ENCODE measurements around the gene FYN.

FYN gene

DNA sequence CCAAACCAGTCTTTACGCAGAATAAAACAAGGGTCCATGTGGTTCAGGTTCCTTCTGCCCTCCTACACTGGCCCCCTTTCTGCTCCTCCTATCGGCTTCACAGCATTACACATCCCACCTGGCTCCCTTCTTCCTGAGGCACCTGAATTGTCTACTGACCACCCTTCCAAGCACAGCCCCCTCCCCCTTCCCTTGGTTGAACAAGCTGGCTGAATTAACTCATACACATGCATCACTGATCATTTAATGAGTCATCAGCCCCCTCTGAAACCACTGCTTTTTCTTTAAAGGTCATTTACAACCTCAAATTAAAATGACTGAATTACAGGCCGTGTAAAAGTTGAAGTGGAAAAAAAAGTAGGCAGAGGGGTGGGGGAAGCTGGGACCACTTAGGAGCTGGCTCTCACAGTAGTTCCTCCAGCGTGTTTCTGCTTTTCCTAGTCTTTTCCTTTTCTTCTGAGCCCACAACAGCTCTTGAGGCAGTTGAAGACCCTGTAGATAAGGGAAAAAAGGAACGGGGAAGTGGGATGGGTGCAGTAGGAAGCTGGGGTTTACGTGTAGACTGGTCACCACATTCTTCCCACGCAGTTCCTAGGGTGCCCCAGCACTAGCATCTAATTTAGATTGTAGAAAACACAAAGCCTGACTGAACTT, 67.6 kb downstream of the FYN start:
- TF ChIP-seq, protein P1, sequence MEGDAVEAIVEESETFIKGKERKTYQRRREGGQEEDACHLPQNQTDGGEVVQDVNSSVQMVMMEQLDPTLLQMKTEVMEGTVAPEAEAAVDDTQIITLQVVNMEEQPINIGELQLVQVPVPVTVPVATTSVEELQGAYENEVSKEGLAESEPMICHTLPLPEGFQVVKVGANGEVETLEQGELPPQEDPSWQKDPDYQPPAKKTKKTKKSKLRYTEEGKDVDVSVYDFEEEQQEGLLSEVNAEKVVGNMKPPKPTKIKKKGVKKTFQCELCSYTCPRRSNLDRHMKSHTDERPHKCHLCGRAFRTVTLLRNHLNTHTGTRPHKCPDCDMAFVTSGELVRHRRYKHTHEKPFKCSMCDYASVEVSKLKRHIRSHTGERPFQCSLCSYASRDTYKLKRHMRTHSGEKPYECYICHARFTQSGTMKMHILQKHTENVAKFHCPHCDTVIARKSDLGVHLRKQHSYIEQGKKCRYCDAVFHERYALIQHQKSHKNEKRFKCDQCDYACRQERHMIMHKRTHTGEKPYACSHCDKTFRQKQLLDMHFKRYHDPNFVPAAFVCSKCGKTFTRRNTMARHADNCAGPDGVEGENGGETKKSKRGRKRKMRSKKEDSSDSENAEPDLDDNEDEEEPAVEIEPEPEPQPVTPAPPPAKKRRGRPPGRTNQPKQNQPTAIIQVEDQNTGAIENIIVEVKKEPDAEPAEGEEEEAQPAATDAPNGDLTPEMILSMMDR (IDR thresholded peaks at IDR 0.05; ENCODE audit: insufficient read depth, low read depth, low read length, missing control alignments): no peak
- DNase-seq (ENCODE audit: low read depth): no peak
- H3K4me3 ChIP-seq (ENCODE audit: low read length): no peak overlapping the region

GRCh38 chr6:111804627-111805235, 68.5 kb downstream of the FYN start:
- no peak overlapping the region for H3K4me3 ChIP-seq (ENCODE audit: low read length)
- TF ChIP-seq, protein P1 (IDR thresholded peaks at IDR 0.05; ENCODE audit: insufficient read depth, low read depth, low read length, missing control alignments): no peak
- no peak for DNase-seq (ENCODE audit: low read depth)

- DNase-seq (ENCODE audit: low read depth): no peak
- TF ChIP-seq, protein P1 (IDR thresholded peaks at IDR 0.05; ENCODE audit: insufficient read depth, low read depth, low read length, missing control alignments): no peak
- no peak overlapping the region for H3K4me3 ChIP-seq (ENCODE audit: low read length)
Measured at GRCh38 chr6:111803804-111804203, 69.4 kb downstream of the FYN start.

DNA sequence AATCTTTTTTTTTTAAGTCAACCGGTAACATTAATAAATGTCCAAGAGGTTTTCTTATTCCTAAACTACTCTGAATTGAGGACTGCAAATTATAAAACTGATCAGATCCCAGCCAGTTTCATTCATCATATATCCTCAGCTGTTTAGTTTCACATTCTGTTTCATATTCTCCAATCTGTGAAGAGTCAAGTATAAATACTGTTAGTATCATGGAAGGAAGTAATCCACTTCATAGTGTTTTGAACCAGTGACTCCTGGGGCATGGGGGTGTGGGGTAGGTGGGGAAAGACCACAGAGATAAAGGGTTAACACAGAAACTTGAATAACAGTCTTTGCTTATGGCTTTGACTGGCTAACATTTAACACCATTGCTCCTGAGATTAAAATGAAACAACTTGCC, 69.9 kb downstream of the FYN start:
- H3K4me3 ChIP-seq (ENCODE audit: low read length): no peak overlapping the region
- TF ChIP-seq, protein P1 (IDR thresholded peaks at IDR 0.05; ENCODE audit: insufficient read depth, low read depth, low read length, missing control alignments): no peak
- no peak for DNase-seq (ENCODE audit: low read depth)

GRCh38 chr6:111802720-111803330, 70.4 kb downstream of the FYN start:
- H3K4me3 ChIP-seq (ENCODE audit: low read length): no peak overlapping the region
- TF ChIP-seq, protein P1 (IDR thresholded peaks at IDR 0.05; ENCODE audit: insufficient read depth, low read depth, low read length, missing control alignments): no peak
- DNase-seq (ENCODE audit: low read depth): no peak

DNA sequence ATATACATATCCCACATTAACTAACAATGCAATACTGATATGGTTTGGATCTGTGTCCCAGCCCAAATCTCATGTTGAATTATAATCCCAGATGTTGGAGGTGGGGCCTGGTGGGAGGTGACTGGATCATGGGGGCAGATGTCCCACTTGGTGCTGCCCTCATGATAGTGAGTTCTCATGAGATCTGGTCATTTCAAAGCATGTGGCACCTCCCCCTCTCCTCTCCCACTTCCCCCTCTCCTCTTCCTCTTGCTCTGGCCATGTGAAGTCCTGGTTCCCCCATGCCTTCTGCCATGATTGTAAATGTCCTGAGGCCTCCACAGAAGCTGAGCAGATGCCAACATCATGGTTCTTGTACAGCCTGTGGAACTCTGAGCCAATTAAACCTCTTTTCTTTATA, 71.2 kb downstream of the FYN start:
- TF ChIP-seq, protein P1 (IDR thresholded peaks at IDR 0.05; ENCODE audit: insufficient read depth, low read depth, low read length, missing control alignments): no peak

More for the DNA sequence above, 71.2 kb downstream of the FYN start:
- DNase-seq (ENCODE audit: low read depth): no peak
- H3K4me3 ChIP-seq (ENCODE audit: low read length): no peak overlapping the region
